IMR-90 (cell line): Measurements from ENCODE around the gene CSNK2A3. TPM values are rescaled to one million over a fixed set of nuclear protein-coding genes. Genes with fewer than 3 reads are reported as not detected.

Experiments
- ATAC-seq: fragments of 200-7000 bp; cut with Tn5 transposase; 2 replicates; pipeline ENCODE4 v1.9.1; 2020; ENCODE audit warnings: low read depth, mild to moderate bottlenecking, moderate library complexity
- BruUV-seq: library from RNA; stranded (reverse); fragments of 400-500 nt; replicated peaks from 2 replicates; lab custom pipeline; 2021; lab: Mats Ljungman, UMichigan
- CTCF ChIA-PET: fragments of 300-600 bp; formaldehyde crosslinking; extraction: SDS; loops from one replicate; lab custom pipeline; 2021; ENCODE audit warnings: antibody characterized with exemption; lab: Yijun Ruan, JAX
- POLR2A ChIA-PET: fragments of 300-600 bp; sonication (Branson Sonifier 250); formaldehyde crosslinking; loops from one replicate; lab custom pipeline; 2022; ENCODE audit warnings: antibody characterized with exemption; ENCODE audit not compliant: unreplicated experiment; lab: Charles Lee
- DNase-seq: peaks from one replicate; pipeline ENCODE4 v3.0.0; 2013
- H2AFZ ChIP-seq: replicated peaks from 2 replicates; pipeline ENCODE3; 2013; ENCODE audit warnings: low read length, mild to moderate bottlenecking; ENCODE audit not compliant: poor library complexity
- H2AK5ac ChIP-seq: 2 replicates; pipeline ENCODE4 v1.6.1; 2013; ENCODE audit warnings: low read depth, low read length, inconsistent platforms
- H2AK9ac ChIP-seq: replicated peaks from 2 replicates; pipeline ENCODE3; 2013; ENCODE audit warnings: mild to moderate bottlenecking, low read depth, low read length, moderate library complexity; ENCODE audit not compliant: poor library complexity
- H2BK120ac ChIP-seq: 2 replicates; pipeline ENCODE4 v1.6.1; 2013; ENCODE audit warnings: low read depth, low read length, inconsistent platforms
- H2BK15ac ChIP-seq: 3 replicates; pipeline ENCODE4 v1.6.1; 2013; ENCODE audit warnings: low read depth, low read length, inconsistent platforms
- H2BK20ac ChIP-seq: 2 replicates; pipeline ENCODE4 v1.6.1; 2013; ENCODE audit warnings: low read depth, mild to moderate bottlenecking, inconsistent platforms, low read length, moderate library complexity
- H2BK5ac ChIP-seq: 2 replicates; pipeline ENCODE4 v1.6.1; 2013; ENCODE audit warnings: mild to moderate bottlenecking, low read depth, low read length, inconsistent platforms; ENCODE audit not compliant: poor library complexity, severe bottlenecking
- H3K14ac ChIP-seq: replicated peaks from 2 replicates; pipeline ENCODE4 v1.6.1; 2013; ENCODE audit warnings: low read depth, low read length, inconsistent platforms
- H3K18ac ChIP-seq: 2 replicates; pipeline ENCODE4 v1.6.1; 2013; ENCODE audit warnings: low read depth, low read length, control low read depth
- H3K23ac ChIP-seq: 2 replicates; pipeline ENCODE4 v1.6.1; 2013; ENCODE audit warnings: low read depth, low read length, inconsistent platforms
- H3K27ac ChIP-seq: 2 replicates; pipeline ENCODE4 v1.5.1; 2013; ENCODE audit warnings: mild to moderate bottlenecking, control low read depth, low read length; ENCODE audit not compliant: insufficient read depth
- H3K27me3 ChIP-seq: 2 replicates; pipeline ENCODE4 v1.6.1; 2013; ENCODE audit warnings: low read length; ENCODE audit not compliant: control insufficient read depth, insufficient read depth
- H3K36me3 ChIP-seq: 2 replicates; pipeline ENCODE4 v1.6.1; 2013; ENCODE audit warnings: low read length, mixed read lengths; ENCODE audit not compliant: control insufficient read depth, insufficient read depth
- H3K4ac ChIP-seq: 2 replicates; pipeline ENCODE4 v1.6.1; 2013; ENCODE audit warnings: low read depth, low read length, inconsistent platforms
- H3K4me1 ChIP-seq: 2 replicates; pipeline ENCODE4 v1.6.1; 2013; ENCODE audit warnings: low read length, mixed read lengths; ENCODE audit not compliant: control insufficient read depth, insufficient read depth
- H3K4me2 ChIP-seq: 2 replicates; pipeline ENCODE4 v1.6.1; 2013; ENCODE audit warnings: low read depth, mild to moderate bottlenecking, control low read depth, low read length, moderate library complexity
- H3K4me3 ChIP-seq: 2 replicates; pipeline ENCODE4 v1.5.1; 2013; ENCODE audit warnings: low read depth, mild to moderate bottlenecking, control low read depth, low read length, moderate library complexity; ENCODE audit not compliant: insufficient read depth
- H3K56ac ChIP-seq: 2 replicates; pipeline ENCODE4 v1.6.1; 2013; ENCODE audit warnings: low read length, inconsistent platforms; ENCODE audit not compliant: insufficient read depth; ENCODE audit errors: extremely low read depth
- H3K79me1 ChIP-seq, 2 experiments: 2 replicates each; pipeline ENCODE4 v1.6.1; 2013; ENCODE audit warnings: low read length in 2 of 2, inconsistent platforms in 1 of 2, low read depth in 1 of 2
- H3K9ac ChIP-seq: 2 replicates; pipeline ENCODE4 v1.6.1; 2013; ENCODE audit warnings: low read depth, low read length, control low read depth
- H3K9me1 ChIP-seq: 2 replicates; pipeline ENCODE4 v1.6.1; 2013; ENCODE audit warnings: low read length, inconsistent platforms; ENCODE audit not compliant: insufficient read depth
- H3K9me3 ChIP-seq: 2 replicates; pipeline ENCODE4 v1.6.1; 2013; ENCODE audit warnings: low read length; ENCODE audit not compliant: control insufficient read depth, insufficient read depth
- H4K20me1 ChIP-seq: 2 replicates; pipeline ENCODE4 v1.6.1; 2013; ENCODE audit warnings: low read length, inconsistent platforms; ENCODE audit not compliant: insufficient read depth
- H4K5ac ChIP-seq: 2 replicates; pipeline ENCODE4 v1.6.1; 2013; ENCODE audit warnings: mild to moderate bottlenecking, low read depth, low read length, control low read depth
- H4K8ac ChIP-seq, 2 experiments: 2 replicates each; pipeline ENCODE4 v1.6.1; 2013; ENCODE audit warnings: low read depth in 2 of 2, low read length in 2 of 2, control low read depth in 1 of 2, inconsistent platforms in 1 of 2
- H4K91ac ChIP-seq: 2 replicates; pipeline ENCODE4 v1.6.1; 2013; ENCODE audit warnings: low read depth, low read length, inconsistent platforms; ENCODE audit not compliant: insufficient read depth
- CHD1 ChIP-seq: IDR thresholded peaks from 2 replicates; pipeline ENCODE4 v1.6.1; 2012; ENCODE audit warnings: low read depth, low read length, improper control_type of control experiment
- SMC3 ChIP-seq: fragments of 150-350 bp; IDR thresholded peaks from 2 replicates; pipeline ENCODE4 v1.6.1; 2016; ENCODE audit warnings: low read depth, mild to moderate bottlenecking, antibody characterized with exemption, low read length, moderate library complexity
- WGBS, 2 experiments: methylation state at CpG; one replicate each; pipeline versions ENCODE4 v1.1.5 to v1.1.7; 2013; ENCODE audit warnings: missing lambda C conversion rate in 2 of 2; ENCODE audit not compliant: insufficient read length in 1 of 2; ENCODE audit errors: extremely low coverage in 2 of 2; 5-methylcytosine and 5-hydroxymethylcytosine counted together
- dilution Hi-C: fragments of 300-500 bp; cut with HindIII; formaldehyde crosslinking; loops from one replicate; pipeline ENCODE4 v1.14.3; 2018; ENCODE audit warnings: low sequenced_read_pairs; ENCODE audit not compliant: unreplicated experiment
- in situ Hi-C: fragments of 300-500 bp; cut with MboI; formaldehyde crosslinking; loops from 3 replicates; pipeline ENCODE4 v1.14.3; 2019; ENCODE audit warnings: low sequenced_read_pairs, inconsistent platforms, mixed read lengths
- intact Hi-C: fragments of 100-400 bp; cut with micrococcal nuclease; formaldehyde crosslinking; loops from 2 replicates; pipeline ENCODE4 v1.10.0; 2022
- polyA plus RNA-seq, 3 experiments: library from polyadenylated mRNA; depleted of rRNA; stranded (reverse); fragments of >200 nt; gene quantifications; 2 replicates each; pipeline ENCODE4 v1.2.3, GENCODE V29; 2012; ENCODE audit warnings: low replicate concordance in 1 of 3
- total RNA-seq: library from RNA; depleted of rRNA; stranded (reverse); fragments of >200 nt; gene quantifications from 2 replicates; pipeline ENCODE4 v1.2.3, GENCODE V29; 2012

Gene CSNK2A3
- total and polyA plus RNA-seq, 2 of the 4 experiments (the other 2 are of a cell fraction), result 1.2 to 3.2 TPM

GRCh38 chr11:11359611-11360010, 6.6 kb upstream of the CSNK2A3 start:
- Histone ChIP-seq H2BK20ac (no peak overlapping the region), H3K36me3 (no peaks in the 10 kb centered on the region), H4K8ac (no peak overlapping the region), H3K9me1 (no peaks in the 10 kb centered on the region), H3K14ac (no peak overlapping the region), H3K27ac (no peak overlapping the region), H3K4ac (no peak overlapping the region), H3K9ac (no peak overlapping the region), H2BK5ac (no peak overlapping the region), H2BK120ac (no peak overlapping the region), H4K91ac (no peak overlapping the region), H4K20me1 (no peaks in the 10 kb centered on the region), H3K18ac (no peak overlapping the region), H3K56ac (no peak overlapping the region), H2AK9ac (no peak overlapping the region), H3K4me1 (no peaks in the 10 kb centered on the region), H3K9me3 (no peaks in the 10 kb centered on the region), H4K5ac (no peak overlapping the region), H2AFZ (no peak overlapping the region), H3K4me3 (no peak overlapping the region), H3K27me3 (peaks cover 11% of the 10 kb centered on the region), H2AK5ac (no peak overlapping the region), H3K79me1 (no peaks in the 10 kb centered on the region), H2BK15ac (no peak overlapping the region), H3K23ac (no peak overlapping the region), H3K4me2 (no peak overlapping the region)
- no CpG with 5 or more reads among the region's 3 CpGs for WGBS, 2 experiments
- no TSS peak for BruUV-seq
- CTCF ChIA-PET, result no interaction called here
- no peak for DNase-seq
- TF ChIP-seq SMC3 (no peak), CHD1 (no peak)
- intact Hi-C loops, result no loop called here
- in situ Hi-C loops, result no loop called here
- POLR2A ChIA-PET, result no interaction called here
- dilution Hi-C loops, result no loop called here
- no peak for ATAC-seq
